Thymus (tissue), 11 donors: ENCODE results near the gene GRB10. TPM values are rescaled to one million over a fixed set of nuclear protein-coding genes. Genes with fewer than 3 reads are reported as not detected.

ENCODE experiments used
- DNase-seq, 9 donors: peaks; one replicate each; pipeline ENCODE4 v3.0.0-alpha.2; 2013; ENCODE audit warnings: low spot score in 9 of 9, low read depth in 6 of 9, missing footprints in 1 of 9
- H3K27ac ChIP-seq, 2 donors: one replicate each; pipeline ENCODE4 v1.5.1; 2013; ENCODE audit warnings: control low read depth in 1 of 2, low read depth in 1 of 2, low read length in 1 of 2, mild to moderate bottlenecking in 1 of 2, moderate library complexity in 1 of 2
- H3K27me3 ChIP-seq, 2 donors: one replicate each; pipeline ENCODE4 v1.5.1; 2013; ENCODE audit warnings: low read length in 1 of 2; ENCODE audit not compliant: control insufficient read depth in 2 of 2, insufficient read depth in 1 of 2
- H3K36me3 ChIP-seq, 2 donors: one replicate each; pipeline ENCODE4 v1.5.1; 2013; ENCODE audit warnings: low read length in 1 of 2, mild to moderate bottlenecking in 1 of 2, moderate library complexity in 1 of 2; ENCODE audit not compliant: control insufficient read depth in 2 of 2, insufficient read depth in 2 of 2
- H3K4me1 ChIP-seq, 2 donors: one replicate each; pipeline ENCODE4 v1.5.1; 2013; ENCODE audit warnings: low read length in 2 of 2; ENCODE audit not compliant: control insufficient read depth in 2 of 2, insufficient read depth in 2 of 2
- H3K4me3 ChIP-seq, 2 donors: one replicate each; pipeline ENCODE4 v1.5.1; 2013; ENCODE audit warnings: low read length in 2 of 2, control low read depth in 1 of 2, mild to moderate bottlenecking in 1 of 2
- H3K9me3 ChIP-seq, 2 donors: one replicate each; pipeline ENCODE4 v1.5.1; 2013; ENCODE audit warnings: low read length in 1 of 2, mild to moderate bottlenecking in 1 of 2; ENCODE audit not compliant: control insufficient read depth in 2 of 2, insufficient read depth in 1 of 2
- WGBS: extraction: QIAGEN DNeasy Blood & Tissue Kit; methylation state at CpG from one replicate; pipeline ENCODE4 v1.1.7; 2013; 5-methylcytosine and 5-hydroxymethylcytosine counted together
- polyA plus RNA-seq: library from polyadenylated mRNA; stranded (reverse); fragments of 200-250 nt; gene quantifications from one replicate; pipeline ENCODE4 v1.2.3, GENCODE V29; 2013
- total RNA-seq: library from RNA; stranded (reverse); fragments of 120-200 nt; gene quantifications from one replicate; pipeline ENCODE4 v1.2.4, GENCODE V29; 2013
- donor health status: healthy.

The GRB10 gene
- total and polyA plus RNA-seq, 2 donors = 2.8 to 7.8 TPM

GRCh38 chr7:50645186-50645585 lies 137.5 kb downstream of the GRB10 start:
- H3K4me1 ChIP-seq = no peaks in the 10 kb centered on the region
- DNase-seq = no peak
- no peaks in the 10 kb centered on the region for H3K27me3 ChIP-seq
- no peaks in the 10 kb centered on the region for H3K36me3 ChIP-seq
- no peak overlapping the region for H3K27ac ChIP-seq
- no peaks in the 10 kb centered on the region for H3K9me3 ChIP-seq
- H3K4me3 ChIP-seq = no peak overlapping the region

GRCh38 chr7:50644586-50644985 lies 138.1 kb downstream of the GRB10 start:
- no peaks in the 10 kb centered on the region for H3K36me3 ChIP-seq
- no peaks in the 10 kb centered on the region for H3K4me1 ChIP-seq
- no peak overlapping the region for H3K4me3 ChIP-seq
- no peak for DNase-seq
- no peaks in the 10 kb centered on the region for H3K9me3 ChIP-seq
- H3K27ac ChIP-seq = no peak overlapping the region
- no peaks in the 10 kb centered on the region for H3K27me3 ChIP-seq
- 98% methylated on average over 5 of the region's 5 CpGs for WGBS

GRCh38 chr7:50644114-50644513 lies 138.6 kb downstream of the GRB10 start:
- H3K4me1 ChIP-seq = no peaks in the 10 kb centered on the region
- no peak overlapping the region for H3K27ac ChIP-seq
- no peaks in the 10 kb centered on the region for H3K27me3 ChIP-seq
- no peaks in the 10 kb centered on the region for H3K9me3 ChIP-seq
- no peak for DNase-seq
- WGBS = 99% methylated on average over 6 of the region's 6 CpGs
- no peaks in the 10 kb centered on the region for H3K36me3 ChIP-seq
- H3K4me3 ChIP-seq = no peak overlapping the region

GRCh38 chr7:50641442-50642405 lies 141.0 kb downstream of the GRB10 start:
- no peak overlapping the region for H3K27ac ChIP-seq
- H3K4me3 ChIP-seq = no peak overlapping the region
- no peaks in the 10 kb centered on the region for H3K9me3 ChIP-seq
- no peaks in the 10 kb centered on the region for H3K27me3 ChIP-seq
- no peaks in the 10 kb centered on the region for H3K36me3 ChIP-seq
- 97% methylated on average over 18 of the region's 18 CpGs for WGBS
- no peak for DNase-seq
- no peaks in the 10 kb centered on the region for H3K4me1 ChIP-seq

GRCh38 chr7:50640779-50641178 lies 141.9 kb downstream of the GRB10 start:
- no peaks in the 10 kb centered on the region for H3K9me3 ChIP-seq
- DNase-seq = no peak
- no peak overlapping the region for H3K27ac ChIP-seq
- no peaks in the 10 kb centered on the region for H3K4me1 ChIP-seq
- H3K27me3 ChIP-seq = no peaks in the 10 kb centered on the region
- no peaks in the 10 kb centered on the region for H3K36me3 ChIP-seq
- WGBS = 90% methylated on average over 7 of the region's 7 CpGs
- H3K4me3 ChIP-seq = no peak overlapping the region

- 84% methylated on average over 2 of the region's 2 CpGs for WGBS
- no peak for DNase-seq
- no peaks in the 10 kb centered on the region for H3K4me1 ChIP-seq
- no peaks in the 10 kb centered on the region for H3K36me3 ChIP-seq
- H3K9me3 ChIP-seq = no peaks in the 10 kb centered on the region
- no peak overlapping the region for H3K4me3 ChIP-seq
- H3K27ac ChIP-seq = no peak overlapping the region
- H3K27me3 ChIP-seq = no peaks in the 10 kb centered on the region
Measured at GRCh38 chr7:50640256-50640655, 142.4 kb downstream of the GRB10 start.

- no peak for DNase-seq
- Histone ChIP-seq H3K4me3 (no peak overlapping the region), H3K9me3 (no peaks in the 10 kb centered on the region), H3K27me3 (no peaks in the 10 kb centered on the region), H3K27ac (no peak overlapping the region), H3K4me1 (no peaks in the 10 kb centered on the region), H3K36me3 (no peaks in the 10 kb centered on the region)
- WGBS = 51% methylated on average over 3 of the region's 3 CpGs
Measured at GRCh38 chr7:50637725-50638643, 144.7 kb downstream of the GRB10 start.

- Histone ChIP-seq H3K27me3 (no peaks in the 10 kb centered on the region), H3K9me3 (no peaks in the 10 kb centered on the region), H3K27ac (no peak overlapping the region), H3K36me3 (no peaks in the 10 kb centered on the region), H3K4me3 (no peak overlapping the region), H3K4me1 (no peaks in the 10 kb centered on the region)
- DNase-seq = no peak
- 98% methylated on average over 1 of the region's 1 CpG for WGBS
Measured at GRCh38 chr7:50634378-50634777, 148.3 kb downstream of the GRB10 start.

GRCh38 chr7:50633414-50633710 lies 149.3 kb downstream of the GRB10 start:
- no peaks in the 10 kb centered on the region for H3K4me1 ChIP-seq
- no peak overlapping the region for H3K27ac ChIP-seq
- no peak overlapping the region for H3K4me3 ChIP-seq
- no peaks in the 10 kb centered on the region for H3K9me3 ChIP-seq
- no peaks in the 10 kb centered on the region for H3K27me3 ChIP-seq
- 98% methylated on average over 1 of the region's 1 CpG for WGBS
- no peaks in the 10 kb centered on the region for H3K36me3 ChIP-seq
- DNase-seq = no peak
